Body of pancreas (tissue), 4 donors: ENCODE data around the gene PPP3R1.

Experiments
- CTCF ChIP-seq, 7 experiments: fragments of 450-650 bp in 4 of 7; fragments of 200-600 bp in 3 of 7; sonication (generic) in 3 of 7; IDR thresholded peaks; one replicate each; pipeline ENCODE4 v1.5.1; 2016 to 2019; ENCODE audit warnings: antibody characterized with exemption in 7 of 7
- POLR2A ChIP-seq, 3 donors: fragments of 450-650 bp; IDR thresholded peaks; one replicate each; pipeline ENCODE4 v1.6.1; 2016; ENCODE audit warnings: antibody characterized with exemption in 3 of 3, mild to moderate bottlenecking in 2 of 3

- TF ChIP-seq CTCF (IDR thresholded peaks at IDR 0.05) (no peak), POLR2A (IDR thresholded peaks at IDR 0.05) (no peak)
These were observed 116.6 kb downstream of the PPP3R1 start for GRCh38 chr2:68135448-68136320.
